CD4-positive, alpha-beta T cell treated with Interleukin-12 subunit alpha and Interleukin-12 subunit beta, for 1 hour (primary cell): ENCODE measurements around the gene CDH16.
A peak's percentile ranks its signal among the peaks of the same experiment; 100 is the strongest.
"Not testable (repeated sequence)": the region's sequence is repeated elsewhere in the genome, so short reads cannot be mapped to it uniquely, and the experiment has no call there.

ENCODE experiments used
- DNase-seq: peaks from one replicate; pipeline ENCODE4 v3.0.0-alpha.2; 2020

Gene CDH16

GRCh38 chr16:66908116-66908515 is 10.6 kb downstream of the CDH16 start:
- no peak for DNase-seq

- no peak for DNase-seq
Measured at GRCh38 chr16:66906916-66907836, 11.5 kb downstream of the CDH16 start.

GRCh38 chr16:66905633-66906539 is 12.8 kb downstream of the CDH16 start:
- DNase-seq: peak; percentile 36

GRCh38 chr16:66904846-66905632 is 13.6 kb downstream of the CDH16 start:
- DNase-seq: no peak

GRCh38 chr16:66904428-66904845 is 14.2 kb downstream of the CDH16 start:
- no peak for DNase-seq

GRCh38 chr16:66903544-66904427 is 14.9 kb downstream of the CDH16 start:
- no peak for DNase-seq

GRCh38 chr16:66902648-66903543 is 15.8 kb downstream of the CDH16 start:
- DNase-seq: no peak

- no peak for DNase-seq
Measured at GRCh38 chr16:66901626-66902025, 17.1 kb downstream of the CDH16 start.

- DNase-seq: no peak
Measured at GRCh38 chr16:66900721-66901441, 17.8 kb downstream of the CDH16 start.

GRCh38 chr16:66899945-66900710 is 18.6 kb downstream of the CDH16 start:
- no peak for DNase-seq

- no peak for DNase-seq
Measured at GRCh38 chr16:66899310-66899944, 19.3 kb downstream of the CDH16 start.

GRCh38 chr16:66898933-66899309 is 19.8 kb downstream of the CDH16 start:
- no peak for DNase-seq

GRCh38 chr16:66898207-66898606 is 20.5 kb downstream of the CDH16 start:
- DNase-seq: no peak

- DNase-seq: not testable (repeated sequence)
Measured at GRCh38 chr16:66896682-66897081, 22.0 kb downstream of the CDH16 start.

- no peak for DNase-seq
Measured at GRCh38 chr16:66895999-66896398, 22.7 kb downstream of the CDH16 start.

- DNase-seq: no peak
Measured at GRCh38 chr16:66895689-66895979, 23.1 kb downstream of the CDH16 start.

- peak; percentile 65 for DNase-seq
Measured at GRCh38 chr16:66894948-66895688, 23.6 kb downstream of the CDH16 start.

- no peak for DNase-seq
Measured at GRCh38 chr16:66894055-66894454, 24.6 kb downstream of the CDH16 start.
